Measurements from ENCODE around the gene POTEC. TPM values are rescaled to one million over a fixed set of nuclear protein-coding genes. Genes with fewer than 3 reads are reported as not detected.
"Not testable (repeated sequence)": the region's sequence is repeated elsewhere in the genome, so short reads cannot be mapped to it uniquely, and the experiment has no call there.

POTEC gene

GRCh38 chr18:14474752-14475151, 68.6 kb downstream of the POTEC start:
- not testable (repeated sequence) for H3K9me3 ChIP-seq (replicated peaks; ENCODE audit: low read length); H3K27me3 ChIP-seq (ENCODE audit: control insufficient read depth, insufficient read depth, low read length); H3K4me3 ChIP-seq (ENCODE audit: low read length); H3K4me2 ChIP-seq (ENCODE audit: low read length); H3K36me3 ChIP-seq (ENCODE audit: insufficient read depth, low read length); H3K4me1 ChIP-seq (ENCODE audit: control insufficient read depth, insufficient read depth, low read length); H3K9ac ChIP-seq (ENCODE audit: low read depth, low read length)

- not testable (repeated sequence) for H3K27me3 ChIP-seq (ENCODE audit: control insufficient read depth, insufficient read depth, low read length); H3K36me3 ChIP-seq (ENCODE audit: insufficient read depth, low read length); H3K9ac ChIP-seq (ENCODE audit: low read depth, low read length); H3K4me2 ChIP-seq (ENCODE audit: low read length); H3K4me1 ChIP-seq (ENCODE audit: control insufficient read depth, insufficient read depth, low read length); H3K4me3 ChIP-seq (ENCODE audit: low read length); H3K9me3 ChIP-seq (replicated peaks; ENCODE audit: low read length)
Measured at GRCh38 chr18:14474007-14474720, 69.2 kb downstream of the POTEC start.

GRCh38 chr18:14473250-14474006, 70.0 kb downstream of the POTEC start:
- H3K4me2 ChIP-seq (ENCODE audit: low read length); H3K4me1 ChIP-seq (ENCODE audit: control insufficient read depth, insufficient read depth, low read length); H3K4me3 ChIP-seq (ENCODE audit: low read length); H3K9me3 ChIP-seq (replicated peaks; ENCODE audit: low read length); H3K27me3 ChIP-seq (ENCODE audit: control insufficient read depth, insufficient read depth, low read length); H3K9ac ChIP-seq (ENCODE audit: low read depth, low read length); H3K36me3 ChIP-seq (ENCODE audit: insufficient read depth, low read length): not testable (repeated sequence)

GRCh38 chr18:14471286-14471685, 72.1 kb downstream of the POTEC start:
- H3K27me3 ChIP-seq (ENCODE audit: control insufficient read depth, insufficient read depth, low read length); H3K4me3 ChIP-seq (ENCODE audit: low read length); H3K36me3 ChIP-seq (ENCODE audit: insufficient read depth, low read length); H3K9ac ChIP-seq (ENCODE audit: low read depth, low read length); H3K9me3 ChIP-seq (replicated peaks; ENCODE audit: low read length); H3K4me2 ChIP-seq (ENCODE audit: low read length); H3K4me1 ChIP-seq (ENCODE audit: control insufficient read depth, insufficient read depth, low read length): not testable (repeated sequence)

- not testable (repeated sequence) for H3K27me3 ChIP-seq (ENCODE audit: control insufficient read depth, insufficient read depth, low read length); H3K4me3 ChIP-seq (ENCODE audit: low read length); H3K4me1 ChIP-seq (ENCODE audit: control insufficient read depth, insufficient read depth, low read length); H3K9me3 ChIP-seq (replicated peaks; ENCODE audit: low read length); H3K36me3 ChIP-seq (ENCODE audit: insufficient read depth, low read length); H3K4me2 ChIP-seq (ENCODE audit: low read length); H3K9ac ChIP-seq (ENCODE audit: low read depth, low read length)
Measured at GRCh38 chr18:14470446-14470845, 73.0 kb downstream of the POTEC start.

GRCh38 chr18:14470046-14470445, 73.4 kb downstream of the POTEC start:
- not testable (repeated sequence) for H3K9me3 ChIP-seq (replicated peaks; ENCODE audit: low read length); H3K36me3 ChIP-seq (ENCODE audit: insufficient read depth, low read length); H3K4me2 ChIP-seq (ENCODE audit: low read length); H3K27me3 ChIP-seq (ENCODE audit: control insufficient read depth, insufficient read depth, low read length); H3K9ac ChIP-seq (ENCODE audit: low read depth, low read length); H3K4me1 ChIP-seq (ENCODE audit: control insufficient read depth, insufficient read depth, low read length); H3K4me3 ChIP-seq (ENCODE audit: low read length)

GRCh38 chr18:14465989-14466388, 77.4 kb downstream of the POTEC start:
- H3K4me3 ChIP-seq (ENCODE audit: low read length); H3K4me1 ChIP-seq (ENCODE audit: control insufficient read depth, insufficient read depth, low read length); H3K9me3 ChIP-seq (replicated peaks; ENCODE audit: low read length); H3K9ac ChIP-seq (ENCODE audit: low read depth, low read length); H3K27me3 ChIP-seq (ENCODE audit: control insufficient read depth, insufficient read depth, low read length); H3K4me2 ChIP-seq (ENCODE audit: low read length); H3K36me3 ChIP-seq (ENCODE audit: insufficient read depth, low read length): not testable (repeated sequence)

Small RNA genes within 50 kb of the gene (small RNA-seq; reads per million reads assigned to genes)
- gene RNU6-1021P, result not detected
